Superior temporal gyrus (tissue), 1 donor: ENCODE results near the gene COASY.

Experiments
- DNase-seq: peaks from one replicate; pipeline ENCODE4 v3.0.0-alpha.2; 2016; ENCODE audit errors: extremely low spot score

COASY gene

DNA sequence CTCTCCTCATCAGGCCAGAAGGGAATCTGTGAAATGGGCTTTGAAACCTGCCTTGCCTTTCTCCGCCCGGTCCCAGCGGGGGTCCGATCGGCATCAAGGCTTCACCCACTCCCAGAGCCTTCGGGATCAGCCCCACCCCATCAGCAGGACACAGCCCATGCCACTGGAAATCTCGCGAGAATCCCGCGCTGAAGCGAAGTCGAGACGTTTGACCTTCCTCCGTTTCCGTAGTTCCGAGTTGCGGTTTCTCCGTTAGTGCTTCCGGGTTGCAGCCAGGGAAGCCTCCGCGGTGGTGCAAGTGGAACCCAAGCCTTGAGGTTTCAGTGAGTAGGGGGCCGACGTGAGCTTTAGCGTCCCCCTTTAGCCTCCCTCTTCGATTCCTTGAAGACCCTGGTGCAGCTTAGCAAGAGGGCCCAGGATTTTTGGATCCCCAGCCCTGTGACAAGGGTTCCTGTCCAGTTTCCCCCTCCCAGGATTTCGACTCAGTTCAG, at the start of gene COASY:
Gene COASY, plus strand, starts transcription at position 252 of the 491 bp plus-strand sequence. CDS start 475 bp downstream, outside the sequence.
- peak; percentile 99 for DNase-seq

DNA sequence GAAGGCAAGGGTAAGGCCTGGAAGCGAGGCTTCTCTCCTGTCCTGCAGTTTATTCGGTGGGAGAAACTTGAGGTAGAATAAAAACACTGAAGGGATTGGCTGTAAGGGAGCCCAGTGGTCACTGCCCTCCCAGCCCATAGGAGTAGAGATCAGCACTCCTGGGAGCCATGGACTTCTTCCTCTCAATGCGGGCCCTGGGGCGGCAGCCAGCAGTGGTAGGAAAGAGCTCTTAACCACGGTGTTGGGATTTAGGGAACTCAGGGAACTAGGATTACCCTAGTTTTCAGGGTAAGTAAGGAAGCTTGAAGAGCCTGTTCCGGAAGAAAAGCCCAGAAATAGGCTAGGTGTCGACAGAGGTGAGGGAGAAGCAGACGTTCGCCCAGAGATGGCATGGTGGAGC, 49.7 kb upstream of the COASY start:
- no peak for DNase-seq

DNA sequence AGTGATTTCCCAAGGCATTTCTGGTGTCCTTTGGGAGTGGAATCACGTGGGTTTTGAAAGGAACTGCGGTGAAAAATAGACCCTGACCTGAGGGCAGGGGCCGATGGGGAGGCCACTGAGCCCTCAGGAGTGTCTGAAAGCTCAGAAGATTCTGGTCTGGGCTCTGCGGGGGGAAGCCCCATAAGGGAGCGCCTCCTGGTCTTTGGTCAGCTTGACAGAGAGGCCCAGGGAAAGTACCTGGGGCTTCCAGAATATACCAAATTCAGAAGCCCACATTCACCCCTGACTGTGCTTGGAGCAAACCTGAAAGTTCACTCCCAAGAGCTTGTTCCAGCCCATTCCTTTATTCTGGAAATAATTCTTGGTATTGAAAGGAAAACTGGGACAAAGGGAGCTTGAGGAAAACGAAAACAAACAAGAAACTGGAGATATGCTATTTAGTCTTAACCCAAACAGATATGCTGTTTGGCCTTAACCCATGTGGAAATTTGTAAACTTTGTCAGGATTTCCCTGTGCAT, 49.2 kb upstream of the COASY start:
- no peak for DNase-seq

DNA sequence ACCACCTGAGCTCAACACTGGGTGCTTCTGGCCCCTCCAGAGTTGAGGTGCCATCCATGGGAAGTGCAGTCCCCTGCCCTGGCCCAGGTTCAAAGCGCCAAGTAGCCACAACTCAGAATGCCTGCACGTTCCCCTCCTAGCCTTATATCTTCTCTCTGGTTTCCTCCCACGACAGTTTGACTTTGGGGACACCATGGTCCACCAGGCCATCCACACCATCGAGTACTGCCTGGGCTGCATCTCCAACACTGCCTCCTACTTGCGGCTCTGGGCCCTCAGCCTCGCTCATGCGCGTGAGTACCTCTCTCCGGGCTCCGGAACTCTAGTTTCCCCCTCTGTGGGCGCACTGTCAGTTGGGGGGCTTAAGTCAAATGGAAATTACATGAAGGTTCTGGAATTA, 48.3 kb upstream of the COASY start:
- no peak for DNase-seq

DNA sequence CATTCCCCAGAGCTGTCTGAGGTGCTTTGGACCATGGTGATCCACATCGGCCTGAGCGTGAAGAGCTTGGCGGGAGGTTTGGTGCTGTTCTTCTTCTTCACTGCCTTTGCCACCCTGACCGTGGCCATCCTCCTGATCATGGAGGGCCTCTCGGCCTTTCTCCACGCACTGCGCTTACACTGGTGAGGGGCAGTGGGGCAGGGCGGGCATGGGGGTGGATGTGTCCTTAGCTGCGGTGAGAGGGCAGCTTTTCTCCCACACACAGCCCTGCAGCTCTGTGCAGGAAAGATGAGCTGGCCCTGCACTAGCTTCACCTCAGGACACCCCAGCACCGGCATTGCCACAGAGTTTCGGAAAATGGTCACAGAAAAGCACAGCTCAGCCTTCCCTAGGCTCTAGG, 47.7 kb upstream of the COASY start:
- no peak for DNase-seq

DNA sequence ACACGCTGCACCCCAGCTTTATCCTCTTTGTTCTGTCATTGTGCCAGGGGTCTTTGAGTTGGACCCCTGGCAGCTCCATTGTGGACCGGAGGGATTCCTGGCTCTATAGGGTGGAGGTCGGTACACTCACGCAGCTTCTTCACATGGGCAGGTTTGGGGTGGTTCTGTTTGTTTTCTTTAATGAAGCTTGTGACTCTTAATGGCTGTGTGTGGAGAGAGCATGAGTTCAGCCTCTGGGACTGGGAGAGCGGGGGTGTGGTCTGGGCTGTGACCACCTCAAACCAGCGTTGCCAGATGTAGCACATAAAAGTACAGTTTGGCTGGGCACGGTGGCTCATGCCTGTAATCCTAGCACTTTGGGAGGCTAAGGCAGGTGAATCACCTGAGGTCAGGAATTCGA, 47.1 kb upstream of the COASY start:
- DNase-seq, result no peak

DNA sequence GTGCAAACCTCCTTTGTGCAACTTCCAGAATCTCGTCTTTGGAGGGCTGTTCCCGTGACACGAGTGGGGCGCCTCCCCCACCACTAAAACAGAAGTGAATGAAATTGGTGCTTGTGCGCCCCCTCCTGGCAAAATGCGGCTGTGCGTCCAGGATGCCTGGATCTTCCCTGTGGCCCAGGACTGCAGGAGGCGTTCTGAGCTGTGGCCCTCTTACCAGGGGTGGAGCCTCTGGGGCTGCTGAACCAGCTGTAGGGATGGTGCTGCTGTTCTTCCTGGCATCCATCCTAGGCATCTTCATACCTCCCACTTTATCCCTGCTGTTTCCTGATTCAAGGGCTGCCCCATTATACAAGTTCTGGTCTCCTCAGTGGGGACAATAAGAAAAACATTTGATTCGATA, 44.4 kb upstream of the COASY start:
- peak; percentile 85 for DNase-seq

DNA sequence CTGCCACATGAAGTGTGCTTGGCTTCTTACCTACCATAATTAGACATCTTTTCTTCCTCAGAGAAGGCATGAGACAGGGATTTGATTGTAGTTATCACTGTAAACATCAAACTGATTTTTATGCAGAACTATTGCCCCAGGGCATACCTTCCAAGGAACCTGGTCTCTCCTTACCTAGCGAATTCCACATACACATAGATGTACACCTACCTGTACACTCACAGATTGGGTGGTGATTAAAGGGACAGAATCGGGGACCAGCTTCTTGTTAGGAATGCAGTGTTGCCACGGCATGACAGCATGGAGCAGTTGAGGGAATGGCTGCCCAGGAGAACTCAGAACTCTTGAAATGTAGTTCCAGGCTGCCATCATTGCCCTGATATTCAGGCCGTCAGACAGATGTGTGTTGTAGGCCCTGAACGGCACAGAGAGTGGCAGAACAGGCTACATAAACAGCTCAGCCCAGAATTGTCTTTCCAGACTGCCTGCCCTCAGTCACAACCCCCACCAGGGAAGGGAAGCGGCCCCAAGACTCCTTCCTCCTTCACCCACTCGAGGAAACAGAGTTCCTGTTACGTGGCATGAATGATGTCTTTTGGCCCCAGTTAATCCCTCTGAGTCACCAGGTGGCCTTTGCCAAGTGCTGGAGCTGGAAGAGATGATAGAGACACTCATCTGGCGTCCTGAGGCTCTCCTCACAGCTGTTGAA, 43.7 kb upstream of the COASY start:
- peak; percentile 40 for DNase-seq

DNA sequence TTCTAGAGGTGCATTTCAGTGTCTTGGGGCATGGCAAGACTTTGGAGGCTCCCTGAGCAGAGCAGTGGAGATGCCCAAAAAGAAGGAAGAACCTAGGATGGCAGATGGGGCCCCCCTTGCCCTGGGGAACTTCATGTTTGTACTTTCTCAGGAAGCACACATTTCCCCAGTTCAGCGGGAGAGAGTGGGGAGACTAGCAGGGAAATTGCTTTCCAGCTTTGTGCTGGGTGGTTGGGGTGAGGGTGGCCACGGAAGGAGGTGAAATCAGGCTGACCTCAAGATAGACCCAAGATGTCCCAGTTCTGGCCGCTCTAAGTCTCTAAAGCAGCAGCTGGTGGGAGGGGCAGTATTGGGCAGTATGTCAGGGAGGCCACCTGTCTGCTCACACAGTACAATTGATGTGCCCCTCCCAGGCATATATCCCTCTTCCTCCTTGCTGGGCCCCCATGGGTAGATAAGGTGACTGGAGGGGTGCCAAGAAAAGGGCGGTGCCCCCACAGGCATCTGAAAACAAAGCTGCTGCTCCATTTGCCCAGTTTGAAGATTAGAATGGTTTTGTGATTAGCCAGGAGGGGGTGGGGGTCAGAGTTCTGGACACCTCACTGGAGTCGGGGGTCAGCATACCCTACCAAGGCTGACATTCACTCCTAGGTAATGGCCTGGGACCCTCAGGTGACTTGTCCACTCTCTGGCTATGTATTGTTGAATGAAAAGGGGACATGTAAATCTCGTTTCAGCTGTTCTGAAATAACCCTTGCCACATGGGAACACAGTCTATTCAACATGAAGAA, 43.0 kb upstream of the COASY start:
- no peak for DNase-seq

DNA sequence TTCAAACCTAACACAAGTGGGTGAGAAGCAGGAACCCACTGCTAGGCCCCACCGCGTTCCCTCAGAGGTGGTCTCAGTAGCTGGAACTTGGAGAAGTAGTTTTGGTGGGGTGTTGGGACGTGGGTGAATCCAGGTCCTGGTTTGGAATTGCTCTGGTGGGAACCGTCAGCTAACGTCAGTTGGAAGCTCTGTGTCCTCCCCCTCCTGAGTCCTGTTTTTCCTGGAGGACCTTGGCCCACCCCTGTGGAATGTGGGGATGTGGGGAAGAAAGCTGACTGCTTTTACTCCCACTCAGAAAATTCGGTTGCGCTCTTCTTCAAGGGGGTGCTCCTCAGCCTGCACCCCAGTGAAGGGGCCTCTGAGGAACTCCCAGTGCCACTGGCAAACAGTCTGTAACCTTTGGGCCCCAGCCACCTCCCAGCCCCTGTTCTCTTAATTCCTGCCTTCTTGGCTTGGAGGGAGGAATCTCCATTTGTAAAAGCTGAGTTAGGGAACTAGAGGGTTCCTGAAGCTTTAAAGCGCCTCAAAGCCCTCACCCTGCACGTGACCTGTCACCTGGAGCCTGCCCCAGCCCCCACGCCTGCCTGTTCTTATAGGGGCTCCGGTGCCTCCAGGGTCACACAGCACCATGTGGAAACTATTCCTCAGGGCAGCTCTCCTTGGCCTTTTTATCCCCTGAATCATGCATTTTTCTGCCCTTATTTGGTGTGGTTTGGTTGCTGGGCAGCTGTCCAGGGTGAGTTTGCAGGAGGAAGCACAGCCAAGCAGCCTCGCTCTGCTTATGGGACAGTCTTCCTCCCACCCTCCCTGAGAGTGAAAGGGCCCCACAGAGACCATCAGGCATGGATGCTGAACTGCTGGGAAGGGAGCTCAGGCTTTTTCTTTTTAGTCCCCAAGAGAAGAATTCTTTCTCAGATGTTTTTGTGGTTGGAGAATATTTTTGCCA, 42.1 kb upstream of the COASY start:
- peak; percentile 72 for DNase-seq

DNA sequence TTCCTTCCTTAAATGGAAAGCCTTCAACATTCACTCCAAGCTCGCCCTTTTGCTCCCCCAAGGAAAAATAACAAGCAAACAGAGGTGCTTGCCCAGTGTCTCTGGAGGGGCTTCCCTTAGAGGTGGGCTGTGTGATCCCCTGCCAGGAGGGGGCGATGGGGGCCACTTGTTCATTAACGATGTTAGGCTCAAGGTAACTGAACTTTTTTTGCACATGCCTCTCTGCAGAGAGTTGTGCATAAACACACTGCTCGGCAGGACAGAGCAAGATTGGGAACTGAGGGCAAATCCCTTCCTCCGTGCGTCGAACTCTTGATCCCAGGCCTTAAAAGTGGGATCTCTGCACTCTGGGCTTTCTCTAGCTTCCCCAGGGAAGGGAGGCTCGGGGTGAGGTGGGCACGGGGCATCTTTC, 41.4 kb upstream of the COASY start:
- no peak for DNase-seq

DNA sequence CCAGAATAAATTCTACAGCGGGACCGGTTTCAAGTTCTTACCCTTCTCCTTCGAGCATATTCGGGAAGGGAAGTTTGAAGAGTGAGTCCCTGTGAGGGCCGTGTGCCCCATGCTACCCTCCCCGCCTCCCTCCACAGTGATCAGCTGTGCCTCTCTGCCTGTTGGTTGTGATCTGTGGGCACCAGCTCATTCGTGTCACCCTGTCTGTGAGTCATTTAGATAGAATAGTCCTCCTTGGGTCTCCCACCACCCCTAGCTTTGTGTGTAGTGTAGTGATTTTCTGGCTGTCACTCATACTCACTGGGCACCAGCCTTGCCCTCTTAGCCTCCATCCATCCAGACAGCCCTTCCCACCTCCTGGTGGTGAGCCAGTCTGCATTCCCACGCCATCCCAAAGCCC, 40.9 kb upstream of the COASY start:
- DNase-seq, result no peak

DNA sequence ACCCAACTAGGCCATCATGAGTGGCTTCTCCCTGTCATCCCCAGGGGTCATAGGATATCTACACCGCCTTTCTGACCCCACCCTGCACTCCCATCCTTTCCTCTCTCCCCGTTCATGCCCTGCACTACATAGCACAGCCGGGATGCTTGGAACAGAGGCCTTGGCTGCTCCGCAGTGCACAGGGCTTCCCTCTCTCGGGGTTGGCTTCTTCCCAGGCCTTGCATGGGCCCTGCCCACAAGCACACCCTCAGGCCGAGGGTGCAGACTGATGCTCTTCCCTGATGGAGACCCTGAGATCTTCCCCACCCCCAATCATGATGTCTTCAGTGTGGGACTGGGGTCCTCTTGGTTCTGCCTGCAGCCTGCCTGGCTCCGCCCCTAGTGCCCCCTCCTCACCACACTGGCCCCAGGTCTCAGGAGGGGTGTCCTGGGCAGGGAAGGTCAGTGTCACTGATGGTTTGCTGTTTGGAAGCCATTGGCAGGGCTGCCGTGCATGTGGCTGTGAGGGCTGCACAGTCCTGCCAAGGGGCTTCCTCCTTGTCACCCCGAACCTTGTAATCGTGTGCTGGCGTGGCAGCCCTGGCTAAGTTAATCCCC, 40.2 kb upstream of the COASY start:
- DNase-seq, result no peak

DNA sequence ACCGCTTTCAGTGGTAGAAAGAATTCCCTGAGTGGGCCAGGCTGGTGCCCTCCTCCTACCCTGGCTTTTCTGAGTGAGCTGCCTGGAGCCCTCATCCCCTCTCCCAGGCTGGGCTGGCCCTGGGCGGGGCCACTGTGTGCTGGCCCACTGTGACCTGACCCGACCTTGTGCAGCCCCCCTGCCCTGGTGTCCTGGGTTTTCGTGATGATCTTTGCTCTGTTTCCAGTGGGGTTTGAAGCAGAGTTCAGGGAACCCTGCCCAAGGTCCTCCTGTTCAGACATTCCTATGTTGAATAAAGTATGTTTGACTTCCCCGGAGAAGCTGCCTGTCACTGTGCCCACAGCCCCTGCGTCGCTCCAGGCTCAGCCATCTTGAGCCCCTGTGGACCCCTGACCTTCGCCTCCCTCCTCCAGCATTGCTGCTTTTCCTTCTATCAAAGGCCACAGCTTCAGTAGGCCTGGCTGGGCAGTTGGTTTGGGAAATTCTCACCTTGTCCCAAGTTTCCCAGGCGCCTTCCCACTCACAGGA, 39.6 kb upstream of the COASY start:
- no peak for DNase-seq

DNA sequence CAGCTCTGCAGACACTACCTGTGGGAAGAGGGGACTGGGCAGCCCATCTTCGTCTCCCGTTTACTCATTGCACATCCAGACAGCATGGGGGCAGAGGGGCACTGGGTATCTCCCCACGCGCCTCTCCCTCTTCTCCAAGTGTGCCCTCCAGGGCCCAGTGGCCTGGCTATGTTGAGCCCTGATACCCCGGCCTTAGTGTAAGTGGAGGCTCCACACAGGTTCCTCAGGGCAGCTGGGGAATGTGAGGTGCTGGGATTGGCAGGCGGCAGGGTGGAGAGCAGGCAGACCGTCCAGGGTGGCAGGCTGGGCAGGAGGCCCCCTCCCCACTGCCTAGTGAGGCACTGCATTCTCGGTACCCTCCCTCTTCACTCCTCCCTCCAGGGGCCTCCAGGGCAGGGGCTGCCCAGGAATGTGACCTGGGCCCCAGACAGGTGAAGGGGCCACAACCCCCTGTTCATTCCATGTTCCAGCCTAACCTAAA, 39.1 kb upstream of the COASY start:
- no peak for DNase-seq

DNA sequence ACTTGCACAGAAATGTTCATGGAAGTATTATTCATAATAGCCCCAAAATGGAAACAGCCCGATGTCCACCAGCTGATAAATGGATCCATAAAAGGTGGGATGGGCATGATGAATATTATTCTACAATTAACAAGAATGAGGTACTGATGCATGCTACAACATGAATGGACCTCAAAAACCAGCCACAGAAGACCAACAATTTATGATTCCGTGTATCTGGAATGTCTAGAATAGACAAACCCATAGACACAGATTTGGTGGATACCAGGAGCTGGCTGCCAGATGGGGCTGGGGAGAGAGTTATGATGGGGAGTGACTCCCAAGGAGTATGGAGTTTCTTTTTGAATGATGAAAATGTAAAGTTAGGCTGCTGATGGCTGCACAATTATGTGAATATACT, 36.7 kb upstream of the COASY start:
- DNase-seq, result no peak

DNA sequence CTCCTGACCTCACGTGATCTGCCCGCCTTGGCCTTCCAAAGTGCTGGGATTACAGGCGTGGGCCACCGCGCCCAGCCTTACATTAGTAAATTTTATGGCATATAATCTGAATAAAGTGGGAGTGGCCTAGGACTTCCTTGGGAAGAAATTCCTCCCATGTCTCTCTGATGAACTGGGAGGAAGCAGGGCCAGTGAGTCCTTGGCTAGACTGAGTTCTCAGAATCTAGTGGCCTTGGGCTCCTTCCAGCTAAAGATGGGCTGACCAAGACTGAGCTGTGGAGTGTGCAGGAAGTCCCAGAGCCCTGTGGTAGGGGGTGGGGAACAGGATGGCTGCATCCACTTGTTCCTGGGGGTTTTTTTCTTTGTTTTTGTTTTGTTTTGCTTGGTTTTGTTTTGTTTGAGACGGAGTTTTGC, 35.9 kb upstream of the COASY start:
- no peak for DNase-seq

DNA sequence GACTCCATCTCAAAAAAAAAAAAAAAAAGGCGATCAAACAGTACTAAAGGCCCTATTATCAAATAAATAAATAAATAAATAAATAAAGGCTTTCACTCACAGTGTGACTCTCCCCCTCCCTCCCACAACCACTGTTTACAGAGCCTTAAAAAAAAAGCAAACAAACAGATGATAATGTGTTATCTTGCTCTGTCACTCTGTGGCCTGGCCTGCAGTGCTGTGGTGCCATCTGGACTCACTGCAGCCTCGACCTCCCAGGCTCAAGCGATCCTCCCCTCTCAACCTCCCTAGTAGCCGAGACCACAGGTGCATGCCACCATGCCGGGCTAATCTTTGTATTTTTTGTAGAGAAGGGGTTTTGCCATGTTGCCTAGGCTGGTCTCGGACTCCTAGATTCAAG, 34.0 kb upstream of the COASY start:
- DNase-seq, result no peak

DNA sequence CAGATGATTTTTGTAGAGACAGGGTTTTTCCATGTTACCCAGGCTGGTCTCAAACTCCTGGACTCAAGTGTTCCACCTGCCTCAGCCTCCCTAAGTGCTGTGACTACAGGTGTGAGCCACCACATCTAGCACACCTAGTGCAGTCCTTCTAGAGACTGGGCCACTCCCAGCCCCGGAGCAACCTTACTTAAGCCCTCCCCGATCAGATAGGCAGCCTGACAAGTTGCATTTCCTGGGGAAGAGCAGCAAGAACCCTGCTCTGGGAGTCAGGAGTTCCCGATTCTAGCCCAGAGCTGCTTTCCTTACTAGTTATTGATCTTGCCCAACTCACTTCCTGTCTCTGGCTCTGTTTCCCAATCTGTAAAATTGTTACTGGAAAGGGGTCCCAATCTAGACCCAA, 32.9 kb upstream of the COASY start:
- no peak for DNase-seq

DNA sequence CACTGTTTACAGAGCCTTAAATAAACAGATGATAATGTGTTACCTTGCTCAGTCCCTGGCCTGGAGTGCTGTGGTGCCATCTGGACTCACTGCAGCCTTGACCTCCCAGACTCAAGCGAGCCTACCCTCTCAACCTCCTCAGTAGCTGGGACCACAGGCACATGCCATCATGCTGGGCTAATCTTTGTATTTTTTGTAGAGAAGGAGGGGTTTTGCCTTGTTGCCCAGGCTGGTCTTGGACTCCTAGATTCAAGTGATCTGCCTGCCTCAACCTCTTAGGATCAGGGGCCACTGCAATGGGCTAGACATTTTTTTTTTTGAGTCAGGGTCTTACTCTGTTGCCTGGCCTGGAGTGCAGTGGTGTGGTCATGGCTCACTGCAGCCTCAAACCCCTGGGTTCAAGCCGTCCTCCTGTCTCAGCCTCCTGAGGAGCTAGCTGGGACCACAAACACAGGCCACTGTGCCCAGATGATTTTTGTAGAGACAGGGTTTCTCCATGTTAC, 30.9 kb upstream of the COASY start:
- DNase-seq, result no peak
